ENCODE data around the gene NAA20. TPM values are rescaled to one million over a fixed set of nuclear protein-coding genes. Genes with fewer than 3 reads are reported as not detected.

The NAA20 gene
- total and polyA plus RNA-seq, 2 of the 13 experiments (the other 11 are each of a cell fraction or from before 2014, with no cell fraction given), result 81.9 to 82.8 TPM

DNA sequence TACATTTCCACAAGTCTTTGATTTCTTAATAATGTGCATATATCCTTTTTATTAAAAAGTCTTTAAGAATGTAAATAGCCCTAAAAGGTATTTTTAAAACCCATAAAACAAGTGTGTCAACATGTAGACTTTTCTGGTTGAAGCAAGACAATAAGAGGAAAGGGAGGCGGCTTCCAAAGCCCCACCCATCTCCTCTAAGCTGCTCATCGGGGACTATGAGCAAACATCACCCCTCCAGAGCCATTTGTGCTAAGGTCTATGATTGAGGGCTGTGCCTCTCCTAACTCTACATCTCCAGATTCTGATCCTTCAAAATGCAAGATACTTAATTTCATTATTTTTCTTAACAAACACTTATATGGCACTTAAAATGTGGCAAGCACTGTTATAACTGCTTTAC is 2.5 kb upstream of the NAA20 start (continued):
- TF ChIP-seq, protein P1, sequence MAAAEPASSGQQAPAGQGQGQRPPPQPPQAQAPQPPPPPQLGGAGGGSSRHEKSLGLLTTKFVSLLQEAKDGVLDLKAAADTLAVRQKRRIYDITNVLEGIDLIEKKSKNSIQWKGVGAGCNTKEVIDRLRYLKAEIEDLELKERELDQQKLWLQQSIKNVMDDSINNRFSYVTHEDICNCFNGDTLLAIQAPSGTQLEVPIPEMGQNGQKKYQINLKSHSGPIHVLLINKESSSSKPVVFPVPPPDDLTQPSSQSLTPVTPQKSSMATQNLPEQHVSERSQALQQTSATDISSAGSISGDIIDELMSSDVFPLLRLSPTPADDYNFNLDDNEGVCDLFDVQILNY (CRISPR knock-in tag; conservative IDR thresholded peaks at IDR 0.05), result no peak
- TF ChIP-seq ZNF713 (CRISPR knock-in tag; IDR thresholded peaks at IDR 0.05) (no peak), HMGA1 (CRISPR knock-in tag; conservative IDR thresholded peaks at IDR 0.05) (no peak), FOXA3 (CRISPR knock-in tag; IDR thresholded peaks at IDR 0.05) (0 out of 2 replicates have a peak, but pooled peaks have one; percentile 7)

DNA sequence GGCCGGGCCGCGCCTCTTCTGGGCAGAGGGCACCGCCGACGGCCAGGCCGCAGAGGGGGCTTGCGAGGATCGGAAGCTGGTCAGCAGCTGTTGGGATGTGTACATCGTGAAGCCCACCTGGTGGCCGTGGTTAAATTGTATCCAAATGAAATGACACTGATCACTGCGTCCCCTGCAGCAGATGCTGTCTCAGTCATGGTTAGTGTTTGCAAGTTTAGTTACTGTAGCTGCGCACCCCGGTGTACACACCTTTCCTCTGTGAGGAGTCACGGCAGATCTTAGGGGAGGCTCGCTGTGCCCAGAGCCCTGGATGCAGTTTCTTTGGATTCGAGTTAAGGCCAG is 653 bp downstream of the NAA20 start:
- Histone ChIP-seq H3K9ac (ENCODE audit: insufficient read depth, low read depth, low read length) (peak overlapping the region; percentile 92), H4K20me1 (ENCODE audit: insufficient read depth, low read length) (peaks cover 5% of the 10 kb centered on the region), H3K4me3 (replicated peaks in 1 of 3; ENCODE audit: insufficient read depth in 1 of 3, low read depth in 2 of 3, low read length in 3 of 3) (peak overlapping the region; percentile 72 to 95 (median 82)), H3K4me1 (ENCODE audit: insufficient read depth, low read length) (peaks cover 70% of the 10 kb centered on the region), H3K4me2 (ENCODE audit: low read depth, low read length) (peak overlapping the region; percentile 96), H3K9me3 (ENCODE audit: low read length) (no peaks in the 10 kb centered on the region), H3K27ac (ENCODE audit: extremely low read length, insufficient read depth, low read length) (peak overlapping the region; percentile 82), H3K79me2 (ENCODE audit: insufficient read depth, low read length) (peaks cover 55% of the 10 kb centered on the region), H2AFZ (ENCODE audit: low read length) (no peak overlapping the region), H3K27me3 (ENCODE audit: control insufficient read depth in 1 of 2, insufficient read depth in 2 of 2, low read length in 2 of 2) (no peaks in the 10 kb centered on the region; a peak in 1 of 5 replicates), H3K36me3 (replicated peaks in 1 of 2; ENCODE audit: control insufficient read depth in 1 of 2, insufficient read depth in 2 of 2, low read length in 2 of 2) (peaks cover 5 to 28% of the 10 kb centered on the region in 2 experiments)
- 1% methylated on average over 17 of the region's 17 CpGs for WGBS (ENCODE audit: low lambda C conversion rate)
- intact Hi-C loops (cut with micrococcal nuclease; ENCODE audit: unreplicated experiment) (loop anchor here (1.0 kb wide), 1 partner anchor 34 kb away; the partner anchor contains the start of genes CFAP61 and CRNKL1), in situ Hi-C loops (cut with HindIII; ENCODE audit: extremely low pct_ligation_motif_present, low pct_unique_long_range_greater_than_20kb) (no loop called here)
- peak; percentile 52 for ATAC-seq
- no TSS peak for BruUV-seq (replicated peaks)
- no peak for FAIRE-seq
- ChIA-PET POLR2A (interaction anchor here (1.3 to 4.2 kb wide), 7 partner anchors 9 to 99 kb away, joined by 3 to 53 read pairs (median 5); partner anchors contain the start of genes CFAP61 and CRNKL1), CTCF (ENCODE audit: low intra/inter-chr PET ratio, low total read pairs) (interaction anchor here (1.4 kb wide), 1 partner anchor 233 kb away, joined by 4 read pairs; no protein-coding TSS in a partner anchor)
- DNase-seq (ENCODE audit: low spot score), result peak; percentile 40
- no peak for TF ChIP-seq SIX1 (CRISPR knock-in tag; IDR thresholded peaks at IDR 0.05; ENCODE audit: borderline replicate concordance)
- no peak for TF ChIP-seq SNRNP70 (IDR thresholded peaks at IDR 0.05; ENCODE audit: low read depth, low read length)
- TF ChIP-seq KDM5A (IDR thresholded peaks at IDR 0.05; ENCODE audit: borderline replicate concordance, low read length), result peak; percentile 76; the same call in 1 of the 2 replicates
- TF ChIP-seq ZSCAN31 (CRISPR knock-in tag; IDR thresholded peaks at IDR 0.05; ENCODE audit: low read depth), result no peak
- no peak for TF ChIP-seq RBM39 (IDR thresholded peaks at IDR 0.05; ENCODE audit: low read depth, low read length, poor library complexity, severe bottlenecking)
- TF ChIP-seq ARID2 (CRISPR knock-in tag; IDR thresholded peaks at IDR 0.05; ENCODE audit: borderline replicate concordance), result peak; percentile 77
- TF ChIP-seq, protein P2, sequence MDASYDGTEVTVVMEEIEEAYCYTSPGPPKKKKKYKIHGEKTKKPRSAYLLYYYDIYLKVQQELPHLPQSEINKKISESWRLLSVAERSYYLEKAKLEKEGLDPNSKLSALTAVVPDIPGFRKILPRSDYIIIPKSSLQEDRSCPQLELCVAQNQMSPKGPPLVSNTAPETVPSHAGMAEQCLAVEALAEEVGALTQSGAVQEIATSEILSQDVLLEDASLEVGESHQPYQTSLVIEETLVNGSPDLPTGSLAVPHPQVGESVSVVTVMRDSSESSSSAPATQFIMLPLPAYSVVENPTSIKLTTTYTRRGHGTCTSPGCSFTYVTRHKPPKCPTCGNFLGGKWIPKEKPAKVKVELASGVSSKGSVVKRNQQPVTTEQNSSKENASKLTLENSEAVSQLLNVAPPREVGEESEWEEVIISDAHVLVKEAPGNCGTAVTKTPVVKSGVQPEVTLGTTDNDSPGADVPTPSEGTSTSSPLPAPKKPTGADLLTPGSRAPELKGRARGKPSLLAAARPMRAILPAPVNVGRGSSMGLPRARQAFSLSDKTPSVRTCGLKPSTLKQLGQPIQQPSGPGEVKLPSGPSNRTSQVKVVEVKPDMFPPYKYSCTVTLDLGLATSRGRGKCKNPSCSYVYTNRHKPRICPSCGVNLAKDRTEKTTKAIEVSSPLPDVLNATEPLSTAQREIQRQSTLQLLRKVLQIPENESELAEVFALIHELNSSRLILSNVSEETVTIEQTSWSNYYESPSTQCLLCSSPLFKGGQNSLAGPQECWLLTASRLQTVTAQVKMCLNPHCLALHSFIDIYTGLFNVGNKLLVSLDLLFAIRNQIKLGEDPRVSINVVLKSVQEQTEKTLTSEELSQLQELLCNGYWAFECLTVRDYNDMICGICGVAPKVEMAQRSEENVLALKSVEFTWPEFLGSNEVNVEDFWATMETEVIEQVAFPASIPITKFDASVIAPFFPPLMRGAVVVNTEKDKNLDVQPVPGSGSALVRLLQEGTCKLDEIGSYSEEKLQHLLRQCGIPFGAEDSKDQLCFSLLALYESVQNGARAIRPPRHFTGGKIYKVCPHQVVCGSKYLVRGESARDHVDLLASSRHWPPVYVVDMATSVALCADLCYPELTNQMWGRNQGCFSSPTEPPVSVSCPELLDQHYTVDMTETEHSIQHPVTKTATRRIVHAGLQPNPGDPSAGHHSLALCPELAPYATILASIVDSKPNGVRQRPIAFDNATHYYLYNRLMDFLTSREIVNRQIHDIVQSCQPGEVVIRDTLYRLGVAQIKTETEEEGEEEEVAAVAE (CRISPR knock-in tag; IDR thresholded peaks at IDR 0.05; ENCODE audit: borderline replicate concordance), result peak; percentile 15; the same call in 1 of the 2 replicates
- no peak for TF ChIP-seq NFIC (IDR thresholded peaks at IDR 0.05; ENCODE audit: low read length)
- 0 out of 2 replicates have a peak, but pooled peaks have one; percentile 18 for TF ChIP-seq ZFYVE20 (CRISPR knock-in tag; IDR thresholded peaks at IDR 0.05; ENCODE audit: borderline replicate concordance, low read depth)
- TF ChIP-seq, protein P3, sequence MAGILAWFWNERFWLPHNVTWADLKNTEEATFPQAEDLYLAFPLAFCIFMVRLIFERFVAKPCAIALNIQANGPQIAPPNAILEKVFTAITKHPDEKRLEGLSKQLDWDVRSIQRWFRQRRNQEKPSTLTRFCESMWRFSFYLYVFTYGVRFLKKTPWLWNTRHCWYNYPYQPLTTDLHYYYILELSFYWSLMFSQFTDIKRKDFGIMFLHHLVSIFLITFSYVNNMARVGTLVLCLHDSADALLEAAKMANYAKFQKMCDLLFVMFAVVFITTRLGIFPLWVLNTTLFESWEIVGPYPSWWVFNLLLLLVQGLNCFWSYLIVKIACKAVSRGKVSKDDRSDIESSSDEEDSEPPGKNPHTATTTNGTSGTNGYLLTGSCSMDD (CRISPR knock-in tag; IDR thresholded peaks at IDR 0.05), result 0 out of 2 replicates have a peak, but pooled peaks have one; percentile 9
- TF ChIP-seq HHEX (CRISPR knock-in tag; IDR thresholded peaks at IDR 0.05), result 0 out of 2 replicates have a peak, but pooled peaks have one; percentile 3
- TF ChIP-seq, protein P4, sequence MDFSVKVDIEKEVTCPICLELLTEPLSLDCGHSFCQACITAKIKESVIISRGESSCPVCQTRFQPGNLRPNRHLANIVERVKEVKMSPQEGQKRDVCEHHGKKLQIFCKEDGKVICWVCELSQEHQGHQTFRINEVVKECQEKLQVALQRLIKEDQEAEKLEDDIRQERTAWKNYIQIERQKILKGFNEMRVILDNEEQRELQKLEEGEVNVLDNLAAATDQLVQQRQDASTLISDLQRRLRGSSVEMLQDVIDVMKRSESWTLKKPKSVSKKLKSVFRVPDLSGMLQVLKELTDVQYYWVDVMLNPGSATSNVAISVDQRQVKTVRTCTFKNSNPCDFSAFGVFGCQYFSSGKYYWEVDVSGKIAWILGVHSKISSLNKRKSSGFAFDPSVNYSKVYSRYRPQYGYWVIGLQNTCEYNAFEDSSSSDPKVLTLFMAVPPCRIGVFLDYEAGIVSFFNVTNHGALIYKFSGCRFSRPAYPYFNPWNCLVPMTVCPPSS (IDR thresholded peaks at IDR 0.05), result no peak
